AML-193 (cell line): ENCODE measurements around the gene BCL6B.
A peak's percentile ranks its signal among the peaks of the same experiment; 100 is the strongest.
"Not testable (repeated sequence)": the region's sequence is repeated elsewhere in the genome, so short reads cannot be mapped to it uniquely, and the experiment has no call there.

Source experiments
- DNase-seq, 2 experiments: peaks; one replicate each; lab custom pipeline; 2025; lab: John Stamatoyannopoulos, UW

BCL6B gene

GRCh38 chr17:7027335-7027734, 4.5 kb downstream of the BCL6B start:
- no peak for DNase-seq

- DNase-seq = no peak
These were observed 6.2 kb downstream of the BCL6B start for GRCh38 chr17:7029096-7029495.

- no peak for DNase-seq
These were observed 6.8 kb downstream of the BCL6B start for GRCh38 chr17:7029659-7030058.

GRCh38 chr17:7034955-7035590, 12.2 kb downstream of the BCL6B start:
- no peak for DNase-seq

GRCh38 chr17:7035591-7036368, 12.9 kb downstream of the BCL6B start, which contains the start of gene SLC16A13:
SLC16A13 (plus strand) TSS chr17:7036015; CDS start chr17:7036383, 368 bp downstream.
- DNase-seq = peak; percentile 69 to 81

GRCh38 chr17:7038025-7038862, 15.4 kb downstream of the BCL6B start:
- no peak for DNase-seq

GRCh38 chr17:7039832-7040231, 17.0 kb downstream of the BCL6B start:
- no peak for DNase-seq

GRCh38 chr17:7041607-7042500, 19.0 kb downstream of the BCL6B start:
- no peak for DNase-seq

- no peak for DNase-seq
These were observed 19.8 kb downstream of the BCL6B start for GRCh38 chr17:7042501-7043181.

- DNase-seq = no peak
These were observed 20.3 kb downstream of the BCL6B start for GRCh38 chr17:7043182-7043496.

- DNase-seq = no peak
These were observed 20.8 kb downstream of the BCL6B start, which contains the start of gene SLC16A11 for GRCh38 chr17:7043497-7044198. SLC16A11 (minus strand) TSS chr17:7044092; CDS start chr17:7043513, 579 bp downstream.

- DNase-seq = peak; percentile 12 to 34
These were observed 22.8 kb downstream of the BCL6B start for GRCh38 chr17:7045492-7046126.

GRCh38 chr17:7046127-7046724, 23.4 kb downstream of the BCL6B start:
- no peak for DNase-seq

GRCh38 chr17:7046725-7047397, 24.0 kb downstream of the BCL6B start:
- not testable (repeated sequence) for DNase-seq

GRCh38 chr17:7047566-7047965, 24.7 kb downstream of the BCL6B start:
- no peak for DNase-seq

GRCh38 chr17:7048968-7049367, 26.1 kb downstream of the BCL6B start:
- no peak for DNase-seq

- not testable (repeated sequence) for DNase-seq
These were observed 27.7 kb downstream of the BCL6B start for GRCh38 chr17:7050583-7050982.

GRCh38 chr17:7056386-7056785, 33.5 kb downstream of the BCL6B start:
- no peak for DNase-seq
